ENCODE data around the gene DPH2. TPM values are rescaled to one million over a fixed set of nuclear protein-coding genes. Genes with fewer than 3 reads are reported as not detected.
A peak's percentile ranks its signal among the peaks of the same experiment; 100 is the strongest.

DPH2 gene
- total and polyA plus RNA-seq, 2 of the 8 experiments (the other 6 are each of a cell fraction or from before 2014, with no cell fraction given): 64.9 to 92.1 TPM

DNA sequence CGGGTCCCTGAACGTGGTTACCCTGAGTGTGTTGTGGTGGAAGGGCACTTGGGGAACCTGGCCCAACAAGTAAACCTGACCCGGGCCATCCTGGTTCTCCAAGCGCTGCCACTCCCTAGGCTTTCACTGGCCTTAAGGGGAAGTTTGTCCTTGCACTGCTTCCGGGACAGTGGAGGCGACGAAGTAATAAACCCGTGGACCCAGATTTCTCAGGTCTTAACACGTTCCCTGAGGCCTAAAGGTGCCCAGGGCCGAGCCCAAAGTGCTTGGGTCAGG is 21.3 kb downstream of the DPH2 start:
- H2BK15ac ChIP-seq (ENCODE audit: low read length): no peak overlapping the region
- H2BK120ac ChIP-seq (replicated peaks; ENCODE audit: low read depth, low read length): no peak overlapping the region
- no peaks in the 10 kb centered on the region for H3K79me2 ChIP-seq (ENCODE audit: control insufficient read depth in 1 of 2, insufficient read depth in 2 of 2, low read length in 2 of 2)
- ChIA-PET POLR2A (ENCODE audit: partially characterized antibody) (interaction anchor here (0.6 to 13.6 kb wide), 10 partner anchors 9 to 71 kb away, joined by 3 to 189 read pairs (median 6); partner anchors contain the start of genes ATP6V0B, B4GALT2, DPH2 and IPO13), CTCF (ENCODE audit: partially characterized antibody) (interaction anchor here (0.7 to 21.8 kb wide), 9 partner anchors 14 to 395 kb away, joined by 3 to 478 read pairs (median 30); partner anchors contain the start of genes ATP6V0B and SLC6A9)
- H4K8ac ChIP-seq (ENCODE audit: extremely low read depth, insufficient read depth, low read length): no peak overlapping the region
- H3K27me3 ChIP-seq (replicated peaks in 1 of 4; ENCODE audit: control insufficient read depth in 3 of 4, extremely low read depth in 1 of 4, insufficient read depth in 3 of 4, low read length in 3 of 4): no peaks in the 10 kb centered on the region
- DNase-seq (ENCODE audit: low read depth in 1 of 2, low spot score in 2 of 2): no peak
- peak overlapping the region; percentile 48 for H3K18ac ChIP-seq (ENCODE audit: extremely low read depth, low read length)
- TF ChIP-seq RXRA (IDR thresholded peaks at IDR 0.05; ENCODE audit: insufficient read depth, low read depth, low read length) (no peak), CBX5 (IDR thresholded peaks at IDR 0.05; ENCODE audit: low read depth, low read length) (no peak)
- no peak overlapping the region for H4K91ac ChIP-seq (replicated peaks; ENCODE audit: insufficient read length, low read length)
- no peak overlapping the region for H3K4ac ChIP-seq (replicated peaks; ENCODE audit: insufficient read length, low read depth, low read length)
- no peak overlapping the region for H2AK5ac ChIP-seq (ENCODE audit: low read depth, low read length)
- H2BK12ac ChIP-seq (ENCODE audit: low read depth, low read length): no peak overlapping the region
- H3K4me3 ChIP-seq (ENCODE audit: extremely low read depth in 1 of 4, insufficient read depth in 2 of 4, low read depth in 3 of 4, low read length in 4 of 4): peak overlapping the region; percentile 48 to 72 (median 64)
- H3K4me1 ChIP-seq (replicated peaks in 1 of 4; ENCODE audit: control insufficient read depth in 3 of 4, insufficient read depth in 4 of 4, low read length in 3 of 4): peaks cover 0 to 5% (median 4%) of the 10 kb centered on the region in 4 experiments; a peak in 5 of 7 replicates
- H3K23ac ChIP-seq (ENCODE audit: insufficient read length): no peak overlapping the region
- H3K9ac ChIP-seq (replicated peaks in 1 of 4; ENCODE audit: extremely low read depth in 1 of 4, low read depth in 3 of 4, low read length in 3 of 4): peak overlapping the region in 1 of 4 experiments; percentile 20; a peak in 2 of 7 replicates
- no peak overlapping the region for H2BK20ac ChIP-seq (ENCODE audit: low read length)
- H4K20me1 ChIP-seq (replicated peaks in 1 of 2; ENCODE audit: control insufficient read depth in 1 of 2, insufficient read depth in 2 of 2, low read length in 2 of 2): peaks cover 2% of the 10 kb centered on the region in 2 experiments
- H2BK5ac ChIP-seq (ENCODE audit: low read depth, low read length): peak overlapping the region; percentile 88; the same call in 1 of the 2 replicates
- no peak overlapping the region for H3K27ac ChIP-seq (ENCODE audit: low read depth, low read length)
- no peak for FAIRE-seq
- no peak overlapping the region for H2AFZ ChIP-seq (ENCODE audit: low read length)
- peaks cover 0 to 5% (median 1%) of the 10 kb centered on the region in 4 experiments; a peak in 3 of 8 replicates for H3K36me3 ChIP-seq (ENCODE audit: control insufficient read depth in 2 of 4, insufficient read depth in 4 of 4, low read length in 3 of 4)
- H3K56ac ChIP-seq (replicated peaks; ENCODE audit: insufficient read length, low read depth, low read length): peak overlapping the region; percentile 47
- peak overlapping the region; percentile 92 to 96 for H3K4me2 ChIP-seq (ENCODE audit: insufficient read depth in 1 of 2, low read depth in 2 of 2, low read length in 2 of 2)
- no peaks in the 10 kb centered on the region for H3K79me1 ChIP-seq (ENCODE audit: low read depth, low read length)
- WGBS, 2 experiments (ENCODE audit: extremely low coverage in 1 of 2, insufficient coverage in 1 of 2, insufficient read length in 1 of 2, insufficient replicate concordance in 2 of 2, low coverage in 1 of 2, low lambda C conversion rate in 2 of 2, missing lambda C conversion rate in 1 of 2): 6% methylated on average over 10 of the region's 10 CpGs; no CpG with 5 or more reads in 1 of the 2 experiments
- H3K9me3 ChIP-seq (ENCODE audit: insufficient read depth in 2 of 2, low read depth in 1 of 2, low read length in 1 of 2): no peaks in the 10 kb centered on the region
- H3K14ac ChIP-seq (ENCODE audit: insufficient read length): no peak overlapping the region
- peaks cover 12% of the 10 kb centered on the region; the same call in 1 of the 2 replicates for H3K23me2 ChIP-seq (ENCODE audit: low read depth, low read length)
- H4K5ac ChIP-seq (ENCODE audit: insufficient read length, low read depth, low read length): peak overlapping the region; percentile 70

Measured in H1 (cell line).